Measurements from ENCODE around the gene SF3B4. TPM values are rescaled to one million over a fixed set of nuclear protein-coding genes. Genes with fewer than 3 reads are reported as not detected.

The SF3B4 gene
- total RNA-seq, 1 experiment from 2014 or later, result 120 TPM

DNA sequence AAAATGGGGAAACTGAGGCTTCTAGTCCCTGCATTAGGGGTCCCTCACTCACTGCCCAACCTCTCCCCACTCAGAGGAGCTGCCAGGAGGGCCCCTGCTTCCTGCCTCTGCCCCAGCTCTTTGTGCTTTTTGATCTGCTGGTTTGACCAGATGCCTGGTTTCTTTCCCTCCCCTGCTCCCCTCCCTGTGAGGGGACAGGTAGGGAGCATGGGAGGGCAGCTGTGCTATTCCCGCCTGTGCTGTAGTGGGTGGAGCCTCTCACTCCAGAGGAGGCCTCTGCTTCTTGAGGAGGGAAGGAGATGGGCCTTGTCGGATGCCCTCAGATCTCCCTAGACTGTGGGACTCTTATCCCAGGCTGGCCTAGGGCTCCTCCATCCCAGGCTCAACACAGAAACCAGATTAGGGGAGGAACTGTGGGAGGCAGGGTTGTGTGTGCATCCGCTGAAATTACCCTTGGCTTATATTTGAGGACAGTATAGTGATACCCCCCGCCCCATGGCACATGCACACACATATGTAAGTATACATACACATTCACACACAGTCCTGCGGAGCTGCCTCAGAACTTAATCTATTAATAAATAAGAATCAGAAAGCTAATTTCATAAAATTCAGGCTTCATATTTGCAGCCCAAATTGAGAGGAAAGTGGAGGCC, 23.6 kb downstream of the SF3B4 start:
- Histone ChIP-seq H3K4me1 (ENCODE audit: control insufficient read depth, insufficient read depth, low read length) (peaks cover 6% of the 10 kb centered on the region), H3K27me3 (ENCODE audit: control insufficient read depth, insufficient read depth, low read length) (no peaks in the 10 kb centered on the region), H3K9me3 (ENCODE audit: control insufficient read depth, insufficient read depth, low read depth, low read length) (no peaks in the 10 kb centered on the region), H3K36me3 (ENCODE audit: control insufficient read depth, insufficient read depth, low read length) (no peaks in the 10 kb centered on the region), H3K27ac (ENCODE audit: low read length) (no peak overlapping the region), H3K4me3 (ENCODE audit: low read depth in 2 of 2, low read length in 2 of 2) (no peak overlapping the region)
- intact Hi-C loops (cut with micrococcal nuclease; ENCODE audit: unreplicated experiment), result no loop called here
- in situ Hi-C loops (cut with HindIII; ENCODE audit: low pct_unique_long_range_greater_than_20kb, low sequenced_read_pairs), result no loop called here
- ChIA-PET POLR2A (no interaction called here), CTCF (no interaction called here)
- BruUV-seq (replicated peaks), result no TSS peak
- DNase-seq (ENCODE audit: low read depth, low spot score) (no peak), ATAC-seq (no peak)
- TF ChIP-seq CTCF (IDR thresholded peaks at IDR 0.05) (no peak), SIN3A (IDR thresholded peaks at IDR 0.05; ENCODE audit: borderline replicate concordance, insufficient read depth, low read depth, low read length) (no peak), POLR2AphosphoS5 (IDR thresholded peaks at IDR 0.05; ENCODE audit: low read depth, low read length) (no peak), TCF7L2 (IDR thresholded peaks at IDR 0.05; ENCODE audit: low read depth, low read length) (no peak)
- TF ChIP-seq, protein P1, sequence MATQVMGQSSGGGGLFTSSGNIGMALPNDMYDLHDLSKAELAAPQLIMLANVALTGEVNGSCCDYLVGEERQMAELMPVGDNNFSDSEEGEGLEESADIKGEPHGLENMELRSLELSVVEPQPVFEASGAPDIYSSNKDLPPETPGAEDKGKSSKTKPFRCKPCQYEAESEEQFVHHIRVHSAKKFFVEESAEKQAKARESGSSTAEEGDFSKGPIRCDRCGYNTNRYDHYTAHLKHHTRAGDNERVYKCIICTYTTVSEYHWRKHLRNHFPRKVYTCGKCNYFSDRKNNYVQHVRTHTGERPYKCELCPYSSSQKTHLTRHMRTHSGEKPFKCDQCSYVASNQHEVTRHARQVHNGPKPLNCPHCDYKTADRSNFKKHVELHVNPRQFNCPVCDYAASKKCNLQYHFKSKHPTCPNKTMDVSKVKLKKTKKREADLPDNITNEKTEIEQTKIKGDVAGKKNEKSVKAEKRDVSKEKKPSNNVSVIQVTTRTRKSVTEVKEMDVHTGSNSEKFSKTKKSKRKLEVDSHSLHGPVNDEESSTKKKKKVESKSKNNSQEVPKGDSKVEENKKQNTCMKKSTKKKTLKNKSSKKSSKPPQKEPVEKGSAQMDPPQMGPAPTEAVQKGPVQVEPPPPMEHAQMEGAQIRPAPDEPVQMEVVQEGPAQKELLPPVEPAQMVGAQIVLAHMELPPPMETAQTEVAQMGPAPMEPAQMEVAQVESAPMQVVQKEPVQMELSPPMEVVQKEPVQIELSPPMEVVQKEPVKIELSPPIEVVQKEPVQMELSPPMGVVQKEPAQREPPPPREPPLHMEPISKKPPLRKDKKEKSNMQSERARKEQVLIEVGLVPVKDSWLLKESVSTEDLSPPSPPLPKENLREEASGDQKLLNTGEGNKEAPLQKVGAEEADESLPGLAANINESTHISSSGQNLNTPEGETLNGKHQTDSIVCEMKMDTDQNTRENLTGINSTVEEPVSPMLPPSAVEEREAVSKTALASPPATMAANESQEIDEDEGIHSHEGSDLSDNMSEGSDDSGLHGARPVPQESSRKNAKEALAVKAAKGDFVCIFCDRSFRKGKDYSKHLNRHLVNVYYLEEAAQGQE (IDR thresholded peaks at IDR 0.05; ENCODE audit: insufficient read depth in 1 of 2, low read depth in 2 of 2, low read length in 1 of 2), result no peak

- ChIA-PET POLR2A (interaction anchor here (0.5 to 0.6 kb wide), 2 partner anchors 155 to 339 kb away, joined by 4 read pairs; no protein-coding TSS in a partner anchor), CTCF (no interaction called here)
- TF ChIP-seq SIN3A (IDR thresholded peaks at IDR 0.05; ENCODE audit: borderline replicate concordance, insufficient read depth, low read depth, low read length), result no peak
- no peak for TF ChIP-seq CTCF (IDR thresholded peaks at IDR 0.05)
- TF ChIP-seq, protein P1 (IDR thresholded peaks at IDR 0.05; ENCODE audit: insufficient read depth in 1 of 2, low read depth in 2 of 2, low read length in 1 of 2), result 0 out of 4 replicates have a peak, but pooled peaks of 1 of the 2 experiments have one; percentile 10
- peak; percentile 85 for TF ChIP-seq POLR2AphosphoS5 (IDR thresholded peaks at IDR 0.05; ENCODE audit: low read depth, low read length)
- H3K4me1 ChIP-seq (ENCODE audit: control insufficient read depth, insufficient read depth, low read length), result peaks cover 6% of the 10 kb centered on the region
- TSS peak; percentile 74 for BruUV-seq (replicated peaks)
- no peaks in the 10 kb centered on the region for H3K36me3 ChIP-seq (ENCODE audit: control insufficient read depth, insufficient read depth, low read length)
- in situ Hi-C loops (cut with HindIII; ENCODE audit: low pct_unique_long_range_greater_than_20kb, low sequenced_read_pairs) (no loop called here), intact Hi-C loops (cut with micrococcal nuclease; ENCODE audit: unreplicated experiment) (loop anchor here (10.0 kb wide), 1 partner anchor 165 kb away; the partner anchor contains the start of gene VPS45)
- H3K9me3 ChIP-seq (ENCODE audit: control insufficient read depth, insufficient read depth, low read depth, low read length), result no peaks in the 10 kb centered on the region
- H3K4me3 ChIP-seq (ENCODE audit: low read depth in 2 of 2, low read length in 2 of 2), result peak within 1 kb of the TSS; percentile 57 to 72
- peak; percentile 59 for DNase-seq (ENCODE audit: low read depth, low spot score)
- ATAC-seq, result peak; percentile 99
- no peaks in the 10 kb centered on the region for H3K27me3 ChIP-seq (ENCODE audit: control insufficient read depth, insufficient read depth, low read length)
- peak within 1 kb of the TSS; percentile 87 for H3K27ac ChIP-seq (ENCODE audit: low read length)
These were observed 27.9 kb downstream of the SF3B4 start, which contains the start of gene BOLA1 for GRCh38 chr1:149899460-149900284. Gene BOLA1, plus strand, starts transcription at chr1:149899568. Its CDS starts 492 bp downstream, at chr1:149900060.
